GM11168 (cell line): ENCODE data around the gene S100A5.
"Not testable (repeated sequence)": the region's sequence is repeated elsewhere in the genome, so short reads cannot be mapped to it uniquely, and the experiment has no call there.

Source experiments
- in situ Hi-C: fragments of 300-500 bp; cut with MboI; formaldehyde crosslinking; loops from one replicate; pipeline ENCODE4 v1.12.0; 2022; ENCODE audit warnings: low sequenced_read_pairs; ENCODE audit not compliant: unreplicated experiment

S100A5 gene

GRCh38 chr1:153540394-153541361 lies at the start of gene S100A5:
Gene S100A5, minus strand, starts transcription at chr1:153540934. Its CDS starts 743 bp downstream, at chr1:153540191.
- in situ Hi-C loops: no loop called here

- in situ Hi-C loops: no loop called here
These were observed 47.7 kb upstream of the S100A5 start for GRCh38 chr1:153588482-153588881.

GRCh38 chr1:153588033-153588432 lies 47.3 kb upstream of the S100A5 start:
- in situ Hi-C loops: not testable (repeated sequence)

- in situ Hi-C loops: no loop called here
These were observed 46.6 kb upstream of the S100A5 start for GRCh38 chr1:153587314-153587713.

GRCh38 chr1:153586347-153586746 lies 45.6 kb upstream of the S100A5 start:
- in situ Hi-C loops: no loop called here

GRCh38 chr1:153585006-153585405 lies 44.3 kb upstream of the S100A5 start:
- in situ Hi-C loops: no loop called here

- in situ Hi-C loops: no loop called here
These were observed 43.2 kb upstream of the S100A5 start for GRCh38 chr1:153583976-153584375.

GRCh38 chr1:153583514-153583913 lies 42.8 kb upstream of the S100A5 start:
- in situ Hi-C loops: not testable (repeated sequence)

- in situ Hi-C loops: not testable (repeated sequence)
These were observed 42.1 kb upstream of the S100A5 start for GRCh38 chr1:153582836-153583235.

GRCh38 chr1:153578936-153579335 lies 38.2 kb upstream of the S100A5 start:
- in situ Hi-C loops: no loop called here

GRCh38 chr1:153578490-153578889 lies 37.8 kb upstream of the S100A5 start:
- in situ Hi-C loops: no loop called here

GRCh38 chr1:153577624-153578051 lies 36.9 kb upstream of the S100A5 start:
- in situ Hi-C loops: no loop called here

GRCh38 chr1:153577138-153577537 lies 36.4 kb upstream of the S100A5 start:
- in situ Hi-C loops: no loop called here

GRCh38 chr1:153575497-153575896 lies 34.8 kb upstream of the S100A5 start:
- in situ Hi-C loops: not testable (repeated sequence)

GRCh38 chr1:153575081-153575491 lies 34.4 kb upstream of the S100A5 start:
- in situ Hi-C loops: not testable (repeated sequence)

- in situ Hi-C loops: no loop called here
These were observed 32.6 kb upstream of the S100A5 start for GRCh38 chr1:153573351-153573750.

- in situ Hi-C loops: no loop called here
These were observed 31.9 kb upstream of the S100A5 start for GRCh38 chr1:153572569-153573015.

GRCh38 chr1:153571706-153572105 lies 31.0 kb upstream of the S100A5 start:
- in situ Hi-C loops: no loop called here

- in situ Hi-C loops: no loop called here
These were observed 30.1 kb upstream of the S100A5 start for GRCh38 chr1:153570874-153571273.

GRCh38 chr1:153569465-153569864 lies 28.7 kb upstream of the S100A5 start:
- in situ Hi-C loops: no loop called here

- in situ Hi-C loops: no loop called here
These were observed 27.8 kb upstream of the S100A5 start for GRCh38 chr1:153568367-153569099.
